Stimulated activated naive CD8-positive, alpha-beta T cell treated with anti-CD3 and anti-CD28 coated beads, Interleukin-15, amount 100 ng/mL, for 72 hours (primary cell): ENCODE results near the gene NALCN.
"Not testable (repeated sequence)": the region's sequence is repeated elsewhere in the genome, so short reads cannot be mapped to it uniquely, and the experiment has no call there.

ENCODE experiments used
- ATAC-seq: fragments of 150-1000 bp; cut with Tn5 transposase; 2 replicates; pipeline ENCODE4 v1.10.0; 2021; ENCODE audit warnings: mild to moderate bottlenecking, moderate library complexity
- DNase-seq, 2 donors: peaks; one replicate each; pipeline ENCODE4 v3.0.0; 2021 to 2022
- H3K27ac Mint-ChIP-seq, 2 donors: one replicate each; pipeline ENCODE4 v1.8.0; 2022; ENCODE audit warnings: mild to moderate bottlenecking in 2 of 2, mixed read lengths in 2 of 2, moderate library complexity in 2 of 2
- H3K27me3 Mint-ChIP-seq: one replicate; pipeline ENCODE4 v1.8.0; 2022; ENCODE audit warnings: mixed read lengths
- H3K4me1 Mint-ChIP-seq: one replicate; pipeline ENCODE4 v1.8.0; 2022; ENCODE audit warnings: mild to moderate bottlenecking, mixed read lengths
- H3K4me3 Mint-ChIP-seq, 2 donors: one replicate each; pipeline ENCODE4 v1.8.0; 2022; ENCODE audit warnings: mild to moderate bottlenecking in 2 of 2, mixed read lengths in 2 of 2, moderate library complexity in 1 of 2
- H3K9me3 Mint-ChIP-seq, 2 donors: one replicate each; pipeline ENCODE4 v1.8.0; 2022; ENCODE audit warnings: mixed read lengths in 2 of 2

NALCN gene

GRCh38 chr13:101326710-101327109 lies 89.6 kb downstream of the NALCN start:
- Mint-ChIP-seq H3K9me3 (no peaks in the 10 kb centered on the region), H3K4me3 (no peak overlapping the region), H3K4me1 (no peaks in the 10 kb centered on the region), H3K27me3 (peaks cover 15% of the 10 kb centered on the region), H3K27ac (no peak overlapping the region)
- no peak for ATAC-seq
- no peak for DNase-seq

GRCh38 chr13:101325423-101325822 lies 90.9 kb downstream of the NALCN start:
- ATAC-seq: no peak
- H3K27me3 Mint-ChIP-seq: peaks cover 7% of the 10 kb centered on the region
- H3K4me3 Mint-ChIP-seq: no peak overlapping the region
- H3K27ac Mint-ChIP-seq: no peak overlapping the region
- no peaks in the 10 kb centered on the region for H3K9me3 Mint-ChIP-seq
- DNase-seq: no peak
- H3K4me1 Mint-ChIP-seq: no peaks in the 10 kb centered on the region

GRCh38 chr13:101323601-101324000 lies 92.7 kb downstream of the NALCN start:
- no peaks in the 10 kb centered on the region for H3K4me1 Mint-ChIP-seq
- ATAC-seq: no peak
- peaks cover 7% of the 10 kb centered on the region for H3K27me3 Mint-ChIP-seq
- peak overlapping the region in 1 of 2 donors; percentile 19 for H3K27ac Mint-ChIP-seq
- H3K4me3 Mint-ChIP-seq: no peak overlapping the region
- DNase-seq: no peak
- H3K9me3 Mint-ChIP-seq: no peaks in the 10 kb centered on the region

GRCh38 chr13:101317986-101318523 lies 98.3 kb downstream of the NALCN start:
- Mint-ChIP-seq H3K27ac (no peak overlapping the region), H3K27me3 (no peaks in the 10 kb centered on the region)
- no peak for ATAC-seq

GRCh38 chr13:101313479-101313878 lies 102.8 kb downstream of the NALCN start:
- not testable (repeated sequence) for H3K9me3 Mint-ChIP-seq, DNase-seq, H3K27ac Mint-ChIP-seq, H3K4me1 Mint-ChIP-seq, ATAC-seq, H3K27me3 Mint-ChIP-seq, H3K4me3 Mint-ChIP-seq

More at GRCh38 chr13:101317986-101318523, 98.3 kb downstream of the NALCN start:
- no peak for DNase-seq
- Mint-ChIP-seq H3K9me3 (no peaks in the 10 kb centered on the region), H3K4me1 (no peaks in the 10 kb centered on the region), H3K4me3 (no peak overlapping the region)

GRCh38 chr13:101309014-101309619 lies 107.2 kb downstream of the NALCN start:
- ATAC-seq: no peak
- Mint-ChIP-seq H3K9me3 (no peaks in the 10 kb centered on the region), H3K27ac (no peak overlapping the region), H3K4me1 (no peaks in the 10 kb centered on the region), H3K4me3 (no peak overlapping the region), H3K27me3 (peaks cover 8% of the 10 kb centered on the region)
- no peak for DNase-seq

GRCh38 chr13:101308247-101309013 lies 107.9 kb downstream of the NALCN start:
- Mint-ChIP-seq H3K4me3 (no peak overlapping the region), H3K27ac (no peak overlapping the region), H3K9me3 (no peaks in the 10 kb centered on the region), H3K27me3 (peaks cover 8% of the 10 kb centered on the region), H3K4me1 (no peaks in the 10 kb centered on the region)
- ATAC-seq (no peak), DNase-seq (no peak)

- Mint-ChIP-seq H3K4me3 (no peak overlapping the region), H3K27me3 (peaks cover 8% of the 10 kb centered on the region), H3K9me3 (no peaks in the 10 kb centered on the region), H3K4me1 (no peaks in the 10 kb centered on the region), H3K27ac (no peak overlapping the region)
- no peak for ATAC-seq
- no peak for DNase-seq
Observed at GRCh38 chr13:101307181-101307701, 109.1 kb downstream of the NALCN start.

GRCh38 chr13:101306773-101307172 lies 109.5 kb downstream of the NALCN start:
- no peak for DNase-seq
- Mint-ChIP-seq H3K27me3 (peaks cover 8% of the 10 kb centered on the region), H3K9me3 (no peaks in the 10 kb centered on the region), H3K4me1 (no peaks in the 10 kb centered on the region), H3K4me3 (no peak overlapping the region), H3K27ac (no peak overlapping the region)
- no peak for ATAC-seq

- no peak overlapping the region for H3K4me3 Mint-ChIP-seq
- no peaks in the 10 kb centered on the region for H3K4me1 Mint-ChIP-seq
- no peak overlapping the region for H3K27ac Mint-ChIP-seq
- H3K9me3 Mint-ChIP-seq: no peaks in the 10 kb centered on the region
- ATAC-seq (no peak), DNase-seq (no peak)
- peaks cover 8% of the 10 kb centered on the region for H3K27me3 Mint-ChIP-seq
Observed at GRCh38 chr13:101305981-101306411, 110.3 kb downstream of the NALCN start.

- Mint-ChIP-seq H3K27me3 (peaks cover 15% of the 10 kb centered on the region), H3K9me3 (no peaks in the 10 kb centered on the region)
Observed at GRCh38 chr13:101303521-101303920, 112.8 kb downstream of the NALCN start.

GRCh38 chr13:101301053-101301452 lies 115.3 kb downstream of the NALCN start:
- ATAC-seq (no peak), DNase-seq (no peak)
- Mint-ChIP-seq H3K4me3 (no peak overlapping the region), H3K9me3 (peaks cover 0 to 2% of the 10 kb centered on the region in 2 donors), H3K27ac (no peak overlapping the region), H3K4me1 (no peaks in the 10 kb centered on the region), H3K27me3 (peaks cover 15% of the 10 kb centered on the region)

More at GRCh38 chr13:101303521-101303920, 112.8 kb downstream of the NALCN start:
- ATAC-seq: no peak
- no peak overlapping the region for H3K4me3 Mint-ChIP-seq
- DNase-seq: no peak
- H3K27ac Mint-ChIP-seq: no peak overlapping the region
- no peaks in the 10 kb centered on the region for H3K4me1 Mint-ChIP-seq

GRCh38 chr13:101300531-101300930 lies 115.8 kb downstream of the NALCN start:
- ATAC-seq: no peak
- H3K4me3 Mint-ChIP-seq: no peak overlapping the region
- H3K9me3 Mint-ChIP-seq: peaks cover 0 to 7% of the 10 kb centered on the region in 2 donors
- no peak for DNase-seq
- H3K27ac Mint-ChIP-seq: no peak overlapping the region
- peaks cover 10% of the 10 kb centered on the region for H3K27me3 Mint-ChIP-seq
- no peaks in the 10 kb centered on the region for H3K4me1 Mint-ChIP-seq

- DNase-seq (no peak), ATAC-seq (no peak)
- Mint-ChIP-seq H3K4me3 (no peak overlapping the region), H3K9me3 (peaks cover 5 to 11% of the 10 kb centered on the region in 2 donors), H3K4me1 (no peaks in the 10 kb centered on the region), H3K27me3 (peaks cover 7% of the 10 kb centered on the region), H3K27ac (no peak overlapping the region)
Observed at GRCh38 chr13:101298517-101298916, 117.8 kb downstream of the NALCN start.

- no peak overlapping the region for H3K27ac Mint-ChIP-seq
- H3K9me3 Mint-ChIP-seq: peaks cover 5 to 11% of the 10 kb centered on the region in 2 donors
- no peak for ATAC-seq
- H3K4me1 Mint-ChIP-seq: no peaks in the 10 kb centered on the region
- no peak overlapping the region for H3K4me3 Mint-ChIP-seq
- no peak for DNase-seq
- H3K27me3 Mint-ChIP-seq: peaks cover 7% of the 10 kb centered on the region
Observed at GRCh38 chr13:101297794-101298193, 118.5 kb downstream of the NALCN start.

- Mint-ChIP-seq H3K27ac (no peak overlapping the region), H3K27me3 (no peaks in the 10 kb centered on the region), H3K4me1 (no peaks in the 10 kb centered on the region), H3K4me3 (no peak overlapping the region), H3K9me3 (peaks cover 5 to 11% of the 10 kb centered on the region in 2 donors)
- ATAC-seq (no peak), DNase-seq (no peak)
Observed at GRCh38 chr13:101292711-101293110, 123.6 kb downstream of the NALCN start.
